Measurements from ENCODE around the gene C1orf210.

Gene C1orf210

DNA sequence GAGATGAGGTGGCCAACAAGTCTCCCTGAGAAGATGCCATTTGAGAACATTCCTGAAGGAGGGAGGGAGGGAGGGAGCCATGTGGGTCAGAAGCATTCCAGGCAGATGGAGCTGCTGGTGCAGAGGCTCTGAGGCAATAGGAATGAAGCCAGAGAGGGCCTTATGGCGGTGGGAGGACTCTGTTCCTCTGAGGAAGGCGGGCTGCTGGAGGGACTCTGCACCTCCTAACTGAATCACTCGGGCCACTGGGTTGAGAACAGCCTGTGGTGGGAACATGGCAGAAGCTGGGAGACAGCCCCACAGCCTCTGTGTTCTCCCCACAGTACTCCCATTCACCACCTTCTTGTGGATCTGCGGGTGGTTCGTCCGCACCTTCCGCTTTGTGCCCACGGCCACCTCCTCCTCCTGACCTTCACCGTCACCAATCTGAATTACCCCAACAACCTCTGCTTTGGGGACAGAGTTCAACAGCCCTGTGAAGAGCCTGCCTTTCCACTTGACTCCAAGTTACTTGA, 18.0 kb downstream of the C1orf210 start:
- Mint-ChIP-seq H3K27me3 (peaks cover 9% of the 10 kb centered on the region), H3K27ac (no peak overlapping the region), H3K36me3 (ENCODE audit: low read depth) (no peaks in the 10 kb centered on the region), H3K9me3 (peaks cover 6% of the 10 kb centered on the region), H3K4me3 (no peak overlapping the region), H3K4me1 (peaks cover 15% of the 10 kb centered on the region)
- DNase-seq = no peak
- no peak for ATAC-seq

DNA sequence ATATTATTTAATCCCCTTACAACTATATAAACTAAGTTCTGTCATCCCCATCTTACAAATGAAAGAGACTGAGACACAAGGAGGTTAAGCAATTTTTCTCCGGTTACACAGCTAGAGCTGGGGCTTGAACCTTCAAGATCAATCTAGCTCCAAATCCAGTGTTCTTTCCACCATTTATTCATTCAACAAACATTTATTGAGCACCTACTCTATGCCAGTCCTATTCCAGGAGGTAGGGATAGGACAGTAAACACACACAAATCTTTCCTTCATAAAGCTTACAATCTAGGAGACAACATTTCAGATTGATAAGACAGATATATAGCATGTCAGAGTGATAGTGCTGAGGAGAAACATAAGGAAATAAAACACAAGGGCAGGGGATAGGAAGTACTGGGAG, 18.5 kb downstream of the C1orf210 start:
- DNase-seq (no peak), ATAC-seq (no peak)
- Mint-ChIP-seq H3K4me1 (peaks cover 15% of the 10 kb centered on the region), H3K27me3 (peaks cover 9% of the 10 kb centered on the region), H3K9me3 (peaks cover 6% of the 10 kb centered on the region), H3K27ac (no peak overlapping the region), H3K36me3 (ENCODE audit: low read depth) (no peaks in the 10 kb centered on the region), H3K4me3 (no peak overlapping the region)

DNA sequence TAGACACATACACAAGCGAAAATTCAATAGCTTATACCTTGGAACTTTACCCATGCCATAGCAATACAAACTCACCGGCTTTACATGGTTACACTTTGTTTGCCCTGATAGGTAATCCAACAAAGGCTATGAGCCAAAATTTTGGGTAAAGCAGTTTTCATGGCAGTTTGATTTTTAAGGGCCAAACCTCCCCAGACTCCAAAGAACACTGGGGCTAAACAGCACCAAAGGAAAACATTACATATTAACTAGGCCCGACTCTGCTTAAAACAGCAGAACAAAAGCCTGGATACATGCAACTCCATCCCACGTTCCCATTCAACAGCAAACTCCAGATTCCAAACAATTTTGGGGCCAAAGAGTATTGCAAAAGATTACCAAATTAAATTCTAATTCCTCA, 19.9 kb downstream of the C1orf210 start:
- ATAC-seq = no peak
- Mint-ChIP-seq H3K36me3 (ENCODE audit: low read depth) (no peaks in the 10 kb centered on the region), H3K9me3 (peaks cover 6% of the 10 kb centered on the region), H3K4me3 (no peak overlapping the region), H3K27ac (no peak overlapping the region), H3K4me1 (peaks cover 2% of the 10 kb centered on the region), H3K27me3 (peaks cover 6% of the 10 kb centered on the region)
- no peak for DNase-seq

DNA sequence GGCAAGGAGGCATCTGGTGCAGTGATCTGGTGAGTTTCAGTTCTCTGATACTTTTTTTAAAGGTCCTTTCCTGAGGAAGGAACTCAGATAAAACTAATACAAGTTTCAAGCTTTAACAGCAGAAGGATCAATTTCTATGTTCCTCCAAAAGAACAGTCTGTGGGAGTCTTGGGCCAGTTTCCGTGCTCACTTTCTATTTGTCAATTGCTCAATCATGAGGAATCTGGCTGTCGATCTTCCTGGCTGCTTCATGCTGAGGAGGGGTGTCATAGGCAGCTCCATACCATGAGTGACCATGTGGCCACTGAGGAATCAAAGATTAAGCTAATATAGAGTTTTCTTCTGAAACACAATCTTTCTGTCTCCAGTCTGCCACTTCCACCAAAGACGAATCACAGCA, 27.0 kb downstream of the C1orf210 start:
- ATAC-seq (no peak), DNase-seq (no peak)
- Mint-ChIP-seq H3K4me1 (no peaks in the 10 kb centered on the region), H3K9me3 (peaks cover 4% of the 10 kb centered on the region), H3K27me3 (peaks cover under 1% of the 10 kb centered on the region), H3K27ac (no peak overlapping the region), H3K4me3 (no peak overlapping the region), H3K36me3 (ENCODE audit: low read depth) (no peaks in the 10 kb centered on the region)

DNA sequence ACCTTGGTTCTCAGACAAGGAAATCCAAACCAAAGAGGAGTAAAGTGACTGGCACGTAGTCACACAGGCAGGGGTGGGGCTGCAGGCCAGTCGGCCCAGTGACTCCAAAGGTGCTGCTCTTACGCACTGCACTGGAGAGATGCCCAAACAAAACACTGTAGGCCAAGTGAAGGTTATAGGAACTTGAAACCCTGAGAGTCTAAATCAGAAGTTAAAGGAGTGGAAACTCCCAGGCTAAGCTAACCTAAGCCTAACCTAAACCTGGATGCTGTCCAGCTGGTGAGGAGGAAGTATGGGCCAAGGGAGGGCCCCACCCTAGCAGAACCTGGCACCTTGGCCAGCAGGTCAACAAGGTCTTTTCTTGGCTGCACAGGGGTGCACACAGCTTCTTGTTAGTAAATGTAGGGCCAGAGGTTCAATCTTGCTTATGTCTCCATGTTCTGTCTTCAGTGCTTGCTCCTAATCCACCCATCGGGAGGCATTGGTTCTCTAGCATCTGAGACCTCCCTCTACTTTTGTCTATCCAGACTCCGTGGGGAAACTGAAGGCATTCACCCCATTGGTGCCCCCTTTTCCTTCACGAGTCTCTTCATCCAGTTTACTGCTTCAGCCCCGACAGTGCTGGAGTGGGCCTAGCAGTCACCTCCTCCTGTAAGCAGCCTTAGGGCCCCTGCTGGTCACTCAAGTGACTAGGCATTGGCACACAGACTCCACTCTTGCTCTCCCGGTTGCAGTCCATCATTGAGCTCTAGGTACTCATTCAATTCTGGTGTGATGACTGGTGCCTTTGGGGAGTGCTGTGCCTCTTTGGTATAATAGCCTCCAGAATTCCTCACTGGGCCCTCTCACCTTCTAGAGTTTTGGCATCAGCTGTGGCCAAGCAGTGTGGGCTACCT, 28.5 kb downstream of the C1orf210 start:
- H3K9me3 Mint-ChIP-seq = peaks cover 4% of the 10 kb centered on the region
- no peak for DNase-seq
- no peak for ATAC-seq
- peaks cover 4% of the 10 kb centered on the region for H3K27me3 Mint-ChIP-seq
- H3K4me3 Mint-ChIP-seq = no peak overlapping the region
- H3K36me3 Mint-ChIP-seq (ENCODE audit: low read depth) = no peaks in the 10 kb centered on the region
- no peak overlapping the region for H3K27ac Mint-ChIP-seq
- H3K4me1 Mint-ChIP-seq = no peaks in the 10 kb centered on the region

DNA sequence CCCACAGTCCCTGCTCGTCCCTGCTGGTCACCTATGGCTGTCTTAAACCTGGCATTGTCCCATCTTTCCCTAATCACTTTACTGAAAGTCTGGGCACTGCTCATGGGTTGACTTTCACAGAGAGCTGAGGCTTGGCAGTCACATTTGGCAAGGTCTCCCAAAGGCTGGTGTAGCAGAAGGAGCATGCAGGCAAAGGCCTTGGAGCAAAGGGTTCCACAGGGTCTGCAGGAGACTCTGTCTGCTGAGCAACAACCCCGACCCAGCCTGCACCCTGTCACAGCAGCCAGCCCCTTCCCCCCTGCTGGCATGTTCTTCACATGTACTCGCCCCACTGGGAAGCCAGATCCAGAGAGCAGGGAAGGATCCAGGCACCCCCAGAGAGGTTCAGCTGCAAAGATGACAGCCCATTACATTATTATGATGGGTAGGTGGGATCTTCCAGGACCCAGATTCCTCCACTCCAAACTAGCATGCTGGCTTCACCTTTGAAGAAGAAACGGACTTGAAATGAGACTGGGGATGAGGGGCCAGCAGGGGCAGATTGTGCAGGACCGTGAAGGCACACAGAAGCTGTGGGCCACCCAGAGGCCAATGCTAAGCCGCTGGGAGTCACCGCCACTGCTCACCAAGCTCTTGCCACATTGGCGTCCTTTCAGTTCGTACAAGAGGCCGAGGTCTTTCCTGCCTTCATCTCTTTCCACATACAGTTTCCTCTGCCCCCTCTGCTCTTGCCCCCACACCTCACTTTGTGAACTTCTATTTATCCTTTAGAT, 29.8 kb downstream of the C1orf210 start:
- H3K27me3 Mint-ChIP-seq = peaks cover 4% of the 10 kb centered on the region
- H3K27ac Mint-ChIP-seq = no peak overlapping the region
- peaks cover 4% of the 10 kb centered on the region for H3K9me3 Mint-ChIP-seq
- no peak for DNase-seq
- H3K4me3 Mint-ChIP-seq = no peak overlapping the region
- ATAC-seq = no peak
- no peaks in the 10 kb centered on the region for H3K4me1 Mint-ChIP-seq
- no peaks in the 10 kb centered on the region for H3K36me3 Mint-ChIP-seq (ENCODE audit: low read depth)

DNA sequence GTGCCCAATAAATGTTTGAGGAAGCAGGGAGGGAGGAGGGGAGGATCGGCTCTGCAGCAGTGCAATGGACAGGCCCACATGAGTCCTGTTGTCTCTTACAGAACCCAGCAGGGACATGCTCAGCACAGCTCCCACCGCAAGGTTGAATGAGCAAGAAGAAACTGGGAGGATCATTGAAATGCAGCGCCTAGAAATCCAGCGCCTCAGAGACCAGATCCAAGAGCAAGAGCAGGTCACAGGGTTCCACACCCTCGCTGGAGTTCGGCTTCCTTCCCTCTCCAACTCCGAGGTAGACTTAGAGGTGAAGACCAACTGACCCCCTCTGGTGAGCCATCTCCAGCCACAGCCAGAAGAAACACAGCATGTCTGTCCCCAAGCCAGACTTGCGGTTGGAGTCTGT, 31.5 kb downstream of the C1orf210 start:
- DNase-seq = no peak
- ATAC-seq = no peak
- H3K27me3 Mint-ChIP-seq = peaks cover 4% of the 10 kb centered on the region
- no peak overlapping the region for H3K27ac Mint-ChIP-seq
- peaks cover 4% of the 10 kb centered on the region for H3K9me3 Mint-ChIP-seq
- H3K4me3 Mint-ChIP-seq = no peak overlapping the region
- no peaks in the 10 kb centered on the region for H3K4me1 Mint-ChIP-seq
- no peaks in the 10 kb centered on the region for H3K36me3 Mint-ChIP-seq (ENCODE audit: low read depth)

DNA sequence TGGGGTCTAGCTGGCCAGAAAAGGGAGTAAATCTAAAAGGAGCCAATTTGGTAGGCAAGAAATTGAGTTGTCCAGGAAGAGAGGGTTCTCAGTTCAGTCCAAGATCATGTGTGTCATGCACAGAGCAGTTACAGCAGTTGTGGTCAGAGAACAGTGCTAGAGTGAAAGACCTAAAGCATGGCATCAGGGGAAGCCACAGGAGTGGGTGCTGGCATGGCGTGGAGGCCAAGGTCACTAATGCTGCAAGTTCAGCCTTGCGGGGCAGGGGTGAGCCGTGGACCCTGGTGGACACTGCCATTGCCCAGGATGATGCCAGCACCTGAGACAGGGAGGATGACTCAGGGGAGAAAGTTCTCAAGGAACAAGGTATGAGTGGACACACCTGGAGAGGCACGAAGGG, 32.2 kb downstream of the C1orf210 start:
- no peaks in the 10 kb centered on the region for H3K4me1 Mint-ChIP-seq
- no peaks in the 10 kb centered on the region for H3K36me3 Mint-ChIP-seq (ENCODE audit: low read depth)
- DNase-seq (no peak), ATAC-seq (no peak)
- H3K9me3 Mint-ChIP-seq = peaks cover 3% of the 10 kb centered on the region
- H3K27me3 Mint-ChIP-seq = peaks cover 4% of the 10 kb centered on the region
- H3K4me3 Mint-ChIP-seq = no peak overlapping the region
- no peak overlapping the region for H3K27ac Mint-ChIP-seq

DNA sequence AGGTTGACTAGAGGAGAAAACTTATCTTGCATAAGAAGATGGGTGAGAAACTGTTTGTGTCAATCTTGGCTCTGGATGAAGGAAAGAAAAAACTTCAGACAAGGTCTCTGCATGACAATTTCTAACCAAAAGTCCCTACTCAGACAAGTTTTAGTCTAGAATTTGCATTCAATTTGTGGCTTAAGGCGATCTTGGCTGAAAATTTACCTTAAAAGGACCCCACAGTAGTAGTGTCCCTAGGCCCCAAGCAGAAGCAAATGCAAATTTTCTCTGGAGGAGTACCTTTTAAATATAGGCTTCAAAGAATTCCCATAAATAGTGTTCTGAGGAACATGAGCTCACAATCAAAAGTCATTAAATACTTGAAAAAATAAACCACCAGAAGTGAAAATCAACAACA, 33.2 kb downstream of the C1orf210 start:
- H3K9me3 Mint-ChIP-seq = no peaks in the 10 kb centered on the region
- H3K36me3 Mint-ChIP-seq (ENCODE audit: low read depth) = no peaks in the 10 kb centered on the region
- ATAC-seq = no peak
- H3K27me3 Mint-ChIP-seq = peaks cover 6% of the 10 kb centered on the region
- H3K4me3 Mint-ChIP-seq = no peak overlapping the region
- H3K27ac Mint-ChIP-seq = no peak overlapping the region
- no peaks in the 10 kb centered on the region for H3K4me1 Mint-ChIP-seq
- DNase-seq = no peak

DNA sequence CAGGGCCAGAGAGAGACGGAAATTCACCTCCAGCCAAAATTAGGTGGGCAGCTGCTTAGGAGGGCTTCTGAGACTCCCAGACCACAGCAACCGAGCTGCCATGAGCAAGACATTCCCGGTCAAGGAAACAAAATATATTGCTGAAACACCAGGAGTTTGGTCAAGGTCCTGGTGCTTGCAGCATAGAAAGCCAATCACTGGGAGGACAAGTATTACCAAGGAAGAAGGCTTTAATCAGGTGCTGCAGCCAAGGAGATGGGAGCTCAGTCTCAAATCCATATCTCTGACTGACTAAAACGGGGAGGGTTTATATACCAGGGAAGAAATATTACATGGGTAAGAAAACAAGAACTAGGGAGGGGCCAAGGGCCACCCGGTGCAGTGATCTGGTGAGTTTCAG, 34.4 kb downstream of the C1orf210 start:
- Mint-ChIP-seq H3K4me1 (no peaks in the 10 kb centered on the region), H3K4me3 (no peak overlapping the region)

DNA sequence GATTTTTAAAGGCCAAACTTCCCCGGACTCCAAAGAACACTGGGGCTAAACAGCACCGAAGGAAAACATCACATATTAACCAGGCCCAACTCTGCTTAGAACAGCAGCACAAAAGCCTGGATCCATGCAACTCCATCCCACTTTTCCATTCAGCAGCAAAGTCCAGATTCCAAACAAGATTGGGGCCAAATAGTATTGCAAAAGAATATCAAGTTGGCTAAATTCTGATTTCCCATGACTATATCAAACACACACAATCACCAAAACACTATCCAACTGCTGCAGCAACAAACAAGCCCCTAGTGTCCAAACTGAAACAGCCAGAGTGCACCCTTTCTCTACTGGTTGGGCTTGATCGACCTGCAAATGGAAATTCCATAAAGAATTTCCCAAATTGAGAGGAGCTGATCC, 35.0 kb downstream of the C1orf210 start:
- ATAC-seq (no peak), DNase-seq (no peak)
- Mint-ChIP-seq H3K4me3 (no peak overlapping the region), H3K36me3 (ENCODE audit: low read depth) (no peaks in the 10 kb centered on the region), H3K27me3 (peaks cover 6% of the 10 kb centered on the region), H3K4me1 (no peaks in the 10 kb centered on the region), H3K27ac (no peak overlapping the region), H3K9me3 (peaks cover 4% of the 10 kb centered on the region)

More for the DNA sequence above, 34.4 kb downstream of the C1orf210 start:
- peaks cover 4% of the 10 kb centered on the region for H3K9me3 Mint-ChIP-seq
- ATAC-seq = no peak
- H3K27me3 Mint-ChIP-seq = peaks cover 6% of the 10 kb centered on the region
- no peaks in the 10 kb centered on the region for H3K36me3 Mint-ChIP-seq (ENCODE audit: low read depth)
- H3K27ac Mint-ChIP-seq = no peak overlapping the region
- no peak for DNase-seq

DNA sequence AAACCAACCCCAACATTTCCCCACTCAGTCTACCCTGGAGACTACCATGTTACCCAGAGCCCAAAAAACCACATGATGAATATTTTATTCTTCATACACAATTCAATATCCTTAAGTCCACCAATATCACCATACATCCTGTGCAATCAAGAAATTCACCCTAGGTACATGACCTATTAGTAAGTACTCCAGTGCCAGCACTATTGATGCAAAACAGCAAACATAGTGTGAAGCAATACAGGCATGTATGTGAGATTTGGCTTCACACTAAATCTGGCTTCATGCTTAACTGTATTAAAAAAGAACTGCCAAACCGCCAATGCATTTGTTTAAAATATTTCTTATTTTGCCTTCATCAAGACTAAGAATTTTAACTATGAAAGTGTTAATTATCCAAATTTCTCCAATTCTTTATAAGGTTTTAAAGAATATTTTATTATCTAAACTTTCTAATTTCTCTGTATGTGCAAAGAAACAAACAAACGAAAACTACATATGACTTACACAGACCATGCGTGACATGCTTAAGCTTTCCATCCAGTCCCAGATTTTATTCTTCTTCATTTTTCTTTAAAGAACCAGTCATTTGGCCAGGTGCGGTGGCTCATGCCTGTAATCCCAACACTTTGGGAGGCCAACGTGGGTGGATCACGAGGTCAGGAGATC, 38.0 kb downstream of the C1orf210 start:
- peaks cover 2% of the 10 kb centered on the region for H3K27me3 Mint-ChIP-seq
- no peak overlapping the region for H3K4me3 Mint-ChIP-seq
- H3K4me1 Mint-ChIP-seq = no peaks in the 10 kb centered on the region
- H3K36me3 Mint-ChIP-seq (ENCODE audit: low read depth) = no peaks in the 10 kb centered on the region
- ATAC-seq (no peak), DNase-seq (no peak)
- H3K27ac Mint-ChIP-seq = no peak overlapping the region
- peaks cover 4% of the 10 kb centered on the region for H3K9me3 Mint-ChIP-seq

DNA sequence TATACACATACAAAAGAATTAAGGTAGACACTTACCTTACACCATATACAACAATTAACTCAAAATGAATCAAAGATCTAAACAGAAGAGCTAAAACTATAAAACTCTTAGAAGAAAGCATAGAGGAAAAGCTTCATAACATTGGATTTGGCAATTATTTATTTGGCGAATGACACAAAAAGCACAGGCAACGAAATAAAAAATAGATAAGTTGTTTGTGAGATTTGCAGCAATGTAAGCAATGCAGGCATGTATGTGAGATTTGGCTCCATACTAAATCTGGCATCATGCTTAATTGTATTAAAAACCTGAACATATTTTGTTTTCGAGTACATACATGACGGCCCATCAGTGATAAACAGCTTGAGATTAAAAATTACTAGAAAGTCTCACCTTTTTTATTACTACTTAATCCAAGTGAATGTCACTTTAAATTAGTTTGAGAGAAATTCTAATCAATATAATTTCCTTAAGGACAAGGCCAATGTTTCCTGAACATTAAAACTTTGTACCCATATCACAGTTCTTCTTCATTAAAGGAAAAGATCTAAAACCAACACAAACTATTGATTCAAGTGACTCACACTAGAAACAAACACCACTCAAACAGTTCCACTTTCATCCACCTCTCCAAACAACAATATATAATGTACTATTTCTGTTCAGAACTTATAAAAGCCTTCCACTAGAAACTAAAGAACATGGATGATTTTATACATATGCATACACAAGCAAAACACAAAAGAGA, 38.7 kb downstream of the C1orf210 start:
- H3K9me3 Mint-ChIP-seq = peaks cover 4% of the 10 kb centered on the region
- no peaks in the 10 kb centered on the region for H3K4me1 Mint-ChIP-seq
- H3K36me3 Mint-ChIP-seq (ENCODE audit: low read depth) = no peaks in the 10 kb centered on the region
- no peak for ATAC-seq
- H3K4me3 Mint-ChIP-seq = no peak overlapping the region
- H3K27me3 Mint-ChIP-seq = peaks cover 2% of the 10 kb centered on the region
- no peak overlapping the region for H3K27ac Mint-ChIP-seq
- DNase-seq = no peak

DNA sequence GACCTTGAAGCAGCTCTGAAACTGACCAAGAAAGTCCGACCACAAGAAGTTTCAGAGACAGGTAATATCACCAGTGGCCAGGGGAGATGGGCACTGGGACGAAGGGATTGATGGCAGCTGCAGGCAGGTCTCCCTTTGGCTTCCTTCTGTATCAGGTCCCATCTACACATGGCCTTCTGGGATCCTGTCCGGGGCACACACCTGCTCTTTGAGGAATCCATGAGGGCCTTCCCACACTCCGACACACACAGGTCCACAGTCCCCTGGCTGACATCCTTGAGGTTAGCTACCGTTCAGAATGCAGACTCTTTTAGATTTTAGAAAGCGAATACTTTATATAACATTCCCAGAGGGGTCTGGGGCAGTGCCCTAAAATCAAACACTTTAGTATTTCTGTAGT, 42.1 kb downstream of the C1orf210 start:
- H3K27ac Mint-ChIP-seq = no peak overlapping the region
- no peaks in the 10 kb centered on the region for H3K36me3 Mint-ChIP-seq (ENCODE audit: low read depth)
- DNase-seq (no peak), ATAC-seq (no peak)
- peaks cover 8% of the 10 kb centered on the region for H3K9me3 Mint-ChIP-seq
- H3K27me3 Mint-ChIP-seq = peaks cover 4% of the 10 kb centered on the region
- peaks cover 4% of the 10 kb centered on the region for H3K4me1 Mint-ChIP-seq
- no peak overlapping the region for H3K4me3 Mint-ChIP-seq

Data from activated naive CD8-positive, alpha-beta T cell treated with anti-CD3 and anti-CD28 coated beads, Interleukin-2, amount 50 U/mL, for 24 hours (primary cell).